Glomerular visceral epithelial cell (primary cell): ENCODE data around the gene COG3.
A peak's percentile ranks its signal among the peaks of the same experiment; 100 is the strongest.
"Not testable (repeated sequence)": the region's sequence is repeated elsewhere in the genome, so short reads cannot be mapped to it uniquely, and the experiment has no call there.

Experiments
- DNase-seq: peaks from one replicate; pipeline ENCODE4 v3.0.0-alpha.2; 2016; ENCODE audit errors: extremely low spot score

COG3 gene, protein sequence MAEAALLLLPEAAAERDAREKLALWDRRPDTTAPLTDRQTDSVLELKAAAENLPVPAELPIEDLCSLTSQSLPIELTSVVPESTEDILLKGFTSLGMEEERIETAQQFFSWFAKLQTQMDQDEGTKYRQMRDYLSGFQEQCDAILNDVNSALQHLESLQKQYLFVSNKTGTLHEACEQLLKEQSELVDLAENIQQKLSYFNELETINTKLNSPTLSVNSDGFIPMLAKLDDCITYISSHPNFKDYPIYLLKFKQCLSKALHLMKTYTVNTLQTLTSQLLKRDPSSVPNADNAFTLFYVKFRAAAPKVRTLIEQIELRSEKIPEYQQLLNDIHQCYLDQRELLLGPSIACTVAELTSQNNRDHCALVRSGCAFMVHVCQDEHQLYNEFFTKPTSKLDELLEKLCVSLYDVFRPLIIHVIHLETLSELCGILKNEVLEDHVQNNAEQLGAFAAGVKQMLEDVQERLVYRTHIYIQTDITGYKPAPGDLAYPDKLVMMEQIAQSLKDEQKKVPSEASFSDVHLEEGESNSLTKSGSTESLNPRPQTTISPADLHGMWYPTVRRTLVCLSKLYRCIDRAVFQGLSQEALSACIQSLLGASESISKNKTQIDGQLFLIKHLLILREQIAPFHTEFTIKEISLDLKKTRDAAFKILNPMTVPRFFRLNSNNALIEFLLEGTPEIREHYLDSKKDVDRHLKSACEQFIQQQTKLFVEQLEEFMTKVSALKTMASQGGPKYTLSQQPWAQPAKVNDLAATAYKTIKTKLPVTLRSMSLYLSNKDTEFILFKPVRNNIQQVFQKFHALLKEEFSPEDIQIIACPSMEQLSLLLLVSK

DNA sequence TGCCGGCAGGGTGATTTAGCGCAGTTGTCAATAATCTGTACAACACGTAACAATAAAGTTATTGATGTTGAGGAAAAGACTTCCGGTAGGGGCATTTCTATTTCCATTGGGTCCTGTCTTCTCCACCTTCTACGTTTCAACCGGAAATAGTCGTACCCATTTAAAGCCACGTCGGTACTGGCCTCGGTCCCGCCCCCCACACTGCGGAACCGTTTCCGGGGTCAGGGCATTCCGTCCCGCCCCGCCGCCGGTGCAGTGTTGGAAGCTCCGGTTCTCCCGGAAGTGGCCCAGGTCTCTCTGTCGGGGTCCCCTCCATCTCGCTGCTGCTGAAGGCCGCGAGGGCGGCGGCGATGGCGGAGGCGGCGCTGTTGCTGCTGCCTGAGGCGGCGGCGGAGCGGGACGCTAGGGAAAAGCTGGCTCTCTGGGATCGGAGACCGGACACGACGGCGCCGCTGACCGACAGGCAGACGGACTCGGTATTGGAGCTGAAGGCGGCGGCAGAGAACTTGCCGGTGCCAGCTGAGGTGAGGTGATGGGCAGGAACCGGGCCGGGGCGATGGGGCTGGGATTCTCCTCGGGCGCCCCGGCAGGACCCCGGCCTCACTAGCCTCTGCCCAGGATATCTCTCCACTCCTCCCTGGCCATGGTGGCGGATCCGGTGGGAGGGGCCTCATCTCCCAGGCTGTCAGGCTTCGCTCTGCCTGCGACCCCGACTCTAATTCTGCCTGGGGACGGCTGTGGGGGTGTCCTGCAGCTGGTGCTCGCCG lies at the start of gene COG3:
TSS of gene COG3 (plus strand) at position 253 of the 767 bp plus-strand sequence. CDS start at position 351, 98 bp downstream.
- DNase-seq: peak; percentile 95

DNA sequence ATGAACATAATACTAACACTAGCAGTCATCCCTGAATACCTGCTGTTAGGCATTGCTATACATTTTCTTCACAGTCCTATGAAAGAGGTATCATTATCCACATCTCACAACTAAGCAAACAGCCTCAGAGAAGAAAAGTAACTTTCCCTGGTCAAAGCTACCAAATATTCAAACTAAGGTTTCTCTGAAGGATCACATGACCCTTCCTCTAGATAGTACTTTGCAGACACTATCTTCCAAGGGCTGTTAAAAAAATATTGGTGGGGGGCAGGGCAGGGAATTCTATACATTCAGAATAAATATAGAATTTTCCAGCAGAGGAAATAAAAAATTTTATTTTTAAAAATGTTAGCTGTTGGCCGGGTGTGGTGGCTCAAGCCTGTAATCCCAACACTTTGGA lies 49.6 kb upstream of the COG3 start:
- no peak for DNase-seq

- DNase-seq: no peak
Observed at GRCh38 chr13:45416516-45417128, 48.1 kb upstream of the COG3 start.

DNA sequence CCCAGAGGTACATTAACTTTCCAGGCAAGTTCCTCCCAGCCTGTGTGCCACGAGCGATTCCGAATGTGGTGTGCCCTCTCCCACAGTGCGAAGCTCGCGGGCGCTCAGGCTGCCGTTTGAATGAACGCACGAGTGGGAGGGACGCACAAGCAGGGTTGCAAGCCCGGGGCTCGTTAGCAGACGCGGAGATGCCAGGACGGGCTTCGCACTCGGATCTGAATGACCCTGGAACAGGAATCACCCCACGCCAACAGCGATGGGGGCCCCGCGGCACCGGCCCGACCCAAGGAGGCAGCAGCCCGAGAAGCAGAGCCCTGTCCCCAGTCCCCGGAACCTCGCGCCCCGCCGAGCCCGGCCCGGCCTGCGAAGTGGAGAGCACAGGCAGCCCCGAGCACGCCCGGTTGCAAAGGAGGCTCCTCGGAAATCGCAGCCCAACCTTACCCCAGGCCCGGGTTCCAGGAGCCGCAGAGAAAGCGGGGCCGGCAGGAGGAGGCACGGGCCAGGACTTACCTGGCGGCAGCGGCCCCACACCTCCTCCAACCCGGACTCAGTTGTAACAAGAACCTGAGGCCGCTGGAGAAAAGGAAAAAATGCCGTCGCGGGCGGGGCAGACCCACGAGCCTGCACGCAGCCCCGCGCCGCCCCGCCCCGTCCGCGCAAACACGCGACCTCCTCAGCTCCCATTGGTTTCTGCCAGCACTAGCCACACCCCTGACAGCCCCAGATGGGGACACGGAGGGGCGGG lies 46.8 kb upstream of the COG3 start, which contains the start of gene SLC25A30:
TSS of gene SLC25A30 (minus strand) at position 584 of the 745 bp plus-strand sequence. CDS start 6,948 bp downstream, outside the sequence.
- DNase-seq: peak; percentile 95

DNA sequence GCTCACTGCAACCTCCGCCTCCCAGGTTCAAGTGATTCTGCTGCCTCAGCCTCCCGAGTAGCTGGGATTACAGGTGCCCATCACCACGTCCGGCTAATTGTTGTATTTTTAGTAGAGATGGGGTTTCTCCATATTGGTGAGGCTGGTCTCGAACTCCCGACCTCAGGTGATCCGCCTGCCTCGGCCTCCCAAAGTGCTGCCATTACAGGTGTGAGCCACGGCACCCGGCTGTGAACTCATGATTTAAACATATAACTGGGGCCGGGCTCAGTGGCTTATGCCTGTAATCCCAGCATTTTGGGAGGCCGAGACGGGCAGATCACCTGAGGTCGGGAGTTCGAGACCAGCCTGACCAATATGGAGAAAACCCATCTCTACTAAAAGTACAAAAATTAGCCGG lies 45.4 kb upstream of the COG3 start:
- DNase-seq: not testable (repeated sequence)

DNA sequence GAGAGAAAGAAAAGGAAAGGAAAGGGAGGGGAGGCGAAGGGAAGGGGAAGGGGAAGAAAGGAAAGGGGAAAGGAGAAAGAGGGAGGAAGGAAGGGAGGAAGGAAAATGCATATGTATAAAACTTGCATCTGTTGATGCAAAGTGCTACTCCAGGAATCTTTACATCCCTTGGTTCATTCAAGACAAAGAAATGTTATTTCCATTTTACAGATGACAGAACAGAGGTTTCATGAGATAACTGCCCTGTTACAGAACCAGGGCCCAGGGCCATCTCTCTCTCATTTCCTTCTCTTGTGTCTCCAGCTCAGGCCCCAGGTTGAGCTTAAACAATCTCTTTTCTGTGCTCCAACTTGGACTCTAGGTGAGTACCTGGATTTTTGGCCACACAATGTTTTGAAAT lies 44.8 kb upstream of the COG3 start:
- no peak for DNase-seq

- no peak for DNase-seq
Observed at GRCh38 chr13:45422731-45423292, 41.9 kb upstream of the COG3 start.

- not testable (repeated sequence) for DNase-seq
Observed at GRCh38 chr13:45426056-45426841, 38.5 kb upstream of the COG3 start.

DNA sequence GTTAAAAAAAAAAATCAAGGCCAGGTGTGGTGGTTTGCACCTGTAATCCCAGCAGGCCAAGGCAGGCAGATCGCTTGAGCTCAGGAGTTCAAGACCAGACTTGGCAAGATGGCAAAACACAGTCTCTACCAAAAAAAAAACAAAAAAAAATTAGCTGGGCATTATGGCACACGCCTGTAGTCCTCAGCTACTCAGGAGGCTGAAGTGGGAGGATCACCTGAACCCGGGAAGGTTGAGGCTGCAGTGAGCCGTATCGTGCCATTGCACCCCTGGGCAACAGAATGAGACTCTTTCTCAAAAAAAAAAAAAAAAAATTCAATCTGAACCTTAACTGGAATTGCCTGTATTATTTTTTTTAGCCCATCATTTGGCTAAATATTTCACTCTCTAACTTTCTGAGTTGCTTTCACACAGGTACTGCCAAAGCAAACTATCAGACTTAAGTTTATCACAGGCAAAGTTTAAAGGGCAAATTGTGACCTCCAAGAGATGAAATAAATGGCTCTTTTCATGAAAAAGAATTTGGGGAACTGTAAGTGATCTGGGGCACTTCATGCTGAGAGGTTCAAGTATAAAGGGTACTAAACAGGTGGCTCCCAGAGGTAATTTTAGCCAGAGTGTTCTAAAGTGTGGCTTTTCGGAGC lies 31.9 kb upstream of the COG3 start:
- no peak for DNase-seq

DNA sequence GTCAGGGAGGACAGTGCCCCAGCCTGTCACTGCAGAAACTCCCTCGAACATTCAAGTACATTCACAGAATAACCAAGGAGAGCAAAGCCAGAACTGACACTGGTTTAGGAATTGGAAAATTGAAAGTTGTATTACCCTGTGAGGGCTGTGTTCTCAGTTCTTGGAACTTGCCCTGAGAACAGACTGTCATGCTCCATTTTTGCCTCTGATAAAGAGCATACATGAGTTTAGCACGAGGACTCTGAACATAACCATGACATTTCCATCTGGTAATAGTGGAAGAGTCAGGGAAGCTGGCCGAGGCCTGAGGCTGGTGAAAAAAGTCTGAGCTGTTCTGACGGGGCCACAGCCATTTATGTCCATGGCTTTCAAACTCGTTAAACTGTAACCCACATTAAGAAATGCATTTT lies 31.4 kb upstream of the COG3 start:
- DNase-seq: no peak

DNA sequence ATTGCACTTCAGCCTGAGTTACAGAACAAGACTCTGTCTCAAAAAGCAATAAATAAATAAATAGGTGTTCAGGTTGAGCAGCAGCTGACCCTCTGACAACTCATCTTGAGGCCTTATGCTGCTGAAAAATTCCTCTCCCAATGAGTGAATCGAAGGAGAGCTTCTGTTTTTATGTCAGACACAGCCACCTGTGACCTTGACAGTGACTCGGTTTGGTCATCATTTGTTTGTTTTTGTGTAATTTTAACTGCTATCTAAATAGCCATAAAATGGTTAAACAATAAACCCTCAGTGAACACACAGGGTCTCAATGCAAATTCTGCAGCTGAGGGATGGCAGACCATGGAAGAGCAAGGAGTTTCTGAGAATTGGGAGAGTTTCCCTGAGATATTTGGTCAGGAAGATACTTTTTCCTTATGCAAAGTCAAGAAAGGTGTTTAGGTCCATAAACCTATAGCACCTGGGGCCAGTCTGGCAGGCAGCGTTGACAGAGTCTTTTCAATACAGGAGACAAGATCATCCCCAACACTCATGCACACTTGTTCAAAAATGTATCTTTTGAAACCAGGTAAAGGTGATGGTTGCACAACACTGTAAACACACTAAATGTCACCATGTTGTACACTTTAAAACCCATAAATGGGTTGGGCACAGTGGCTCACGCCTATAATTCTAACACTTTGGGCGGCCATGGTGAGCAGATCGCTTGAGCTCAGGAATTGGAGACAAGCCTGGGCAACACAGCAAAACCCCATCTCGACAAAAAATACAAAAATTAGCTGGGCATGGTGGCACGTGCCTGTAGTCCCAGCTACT lies 30.0 kb upstream of the COG3 start:
- DNase-seq: no peak

DNA sequence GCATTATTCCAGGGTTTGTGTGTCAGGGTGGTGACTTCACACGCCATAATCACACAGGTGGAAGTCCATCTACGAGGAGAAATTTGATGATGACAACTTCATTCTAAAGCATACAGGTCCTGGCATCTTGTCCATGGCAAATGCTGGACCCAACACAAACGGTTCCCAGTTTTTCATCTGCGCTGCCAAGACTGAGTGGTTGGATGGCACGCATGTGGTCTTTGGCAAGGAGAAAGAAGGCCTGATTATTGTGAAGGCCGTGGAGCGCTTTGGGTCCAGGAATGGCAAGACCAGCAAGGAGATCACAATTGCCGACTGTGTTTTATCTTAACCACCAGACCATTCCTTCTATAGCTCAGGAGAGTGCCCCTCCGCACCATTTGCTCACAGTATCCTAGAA lies 28.4 kb upstream of the COG3 start:
- no peak for DNase-seq

- DNase-seq: no peak
Observed at GRCh38 chr13:45436953-45437352, 27.8 kb upstream of the COG3 start.

DNA sequence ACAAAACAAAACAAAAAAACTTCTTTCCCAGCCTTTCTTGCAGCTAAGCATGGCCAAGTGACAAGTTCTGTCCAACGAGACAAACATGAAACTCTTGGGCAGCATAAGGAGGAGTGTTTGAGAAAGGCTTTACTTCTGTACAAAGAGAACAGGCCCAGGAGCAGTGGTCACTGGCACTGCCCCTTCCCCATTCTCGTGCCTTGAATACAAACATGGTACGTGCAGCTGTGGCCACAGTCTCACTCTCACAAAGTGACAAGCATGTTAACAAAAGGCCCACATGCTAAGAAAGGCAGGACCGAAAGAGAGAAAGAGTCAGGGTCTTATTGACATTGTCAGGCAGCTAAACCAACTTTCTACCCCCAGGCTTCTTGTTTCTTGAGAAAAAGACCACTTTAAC lies 26.8 kb upstream of the COG3 start:
- no peak for DNase-seq

GRCh38 chr13:45439008-45439407 lies 25.7 kb upstream of the COG3 start:
- DNase-seq: no peak

- DNase-seq: peak; percentile 33
Observed at GRCh38 chr13:45439781-45440462, 24.8 kb upstream of the COG3 start.

DNA sequence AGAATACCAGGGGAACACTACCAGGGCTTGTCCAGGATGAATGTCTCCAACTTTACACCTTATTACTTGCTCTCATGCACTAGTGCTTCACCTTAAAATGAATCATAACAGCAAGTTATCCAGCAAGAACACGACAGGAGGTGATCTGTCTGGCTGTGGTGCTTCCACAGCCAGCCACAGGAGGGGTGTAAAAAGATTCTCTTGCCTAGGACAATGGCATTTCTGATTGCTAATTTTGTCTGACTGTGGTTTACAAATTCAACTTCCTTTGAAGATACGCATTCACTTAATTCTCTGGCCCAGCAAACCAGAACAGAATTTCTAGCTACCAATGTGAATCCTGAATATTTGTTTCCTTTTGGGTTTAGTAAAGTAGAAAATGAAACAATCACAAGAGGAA lies 23.1 kb upstream of the COG3 start:
- peak; percentile 74 for DNase-seq

DNA sequence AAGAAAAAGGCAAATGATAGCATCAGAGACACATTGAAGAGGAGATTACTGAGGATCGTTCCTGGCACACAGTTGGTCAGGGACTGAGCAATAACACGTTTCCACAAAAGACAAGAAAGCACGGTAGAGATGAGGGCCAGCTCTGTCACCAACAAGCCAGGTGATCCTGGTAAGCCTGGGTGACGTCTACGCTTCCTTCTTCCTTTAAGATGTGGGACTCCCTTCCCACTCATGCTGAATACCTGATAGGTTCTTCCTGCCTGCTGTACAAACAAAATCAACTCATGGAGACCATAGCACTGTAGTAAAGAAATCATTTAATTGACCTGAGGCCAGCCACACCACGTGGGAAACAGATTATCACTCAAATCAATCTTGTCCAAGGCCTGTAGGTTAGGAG lies 19.7 kb upstream of the COG3 start:
- DNase-seq: no peak
